Activated CD4-positive, alpha-beta T cell treated with anti-CD3 and anti-CD28 coated beads, Interleukin-2, amount 10 ng/mL, durations not matched to agents 7 days and 5 days (primary cell): ENCODE measurements around the gene TOMM70. TPM values are rescaled to one million over a fixed set of nuclear protein-coding genes. Genes with fewer than 3 reads are reported as not detected.
"Not testable (repeated sequence)": the region's sequence is repeated elsewhere in the genome, so short reads cannot be mapped to it uniquely, and the experiment has no call there.

Source experiments
- CTCF ChIA-PET: fragments of 350-600 bp; sonication (Branson Sonifier 250); formaldehyde crosslinking; loops from one replicate; lab custom pipeline; 2021; ENCODE audit warnings: antibody characterized with exemption; lab: Charles Lee
- POLR2A ChIA-PET: fragments of 350-600 bp; sonication (Branson Sonifier 250); formaldehyde crosslinking; loops from one replicate; lab custom pipeline; 2021; ENCODE audit warnings: antibody characterized with exemption; lab: Charles Lee
- DNase-seq: peaks from one replicate; pipeline ENCODE4 v3.0.0-alpha.2; 2020
- H3K27ac Mint-ChIP-seq: one replicate; pipeline ENCODE4 v1.8.0; 2021; ENCODE audit warnings: mild to moderate bottlenecking, moderate library complexity, mixed read lengths
- H3K27me3 Mint-ChIP-seq: one replicate; pipeline ENCODE4 v1.8.0; 2021; ENCODE audit warnings: mixed read lengths
- H3K36me3 Mint-ChIP-seq: one replicate; pipeline ENCODE4 v1.8.0; 2021; ENCODE audit warnings: low read depth, mixed read lengths
- H3K4me1 Mint-ChIP-seq: one replicate; pipeline ENCODE4 v1.8.0; 2021; ENCODE audit warnings: mixed read lengths
- H3K4me3 Mint-ChIP-seq: one replicate; pipeline ENCODE4 v1.8.0; 2021; ENCODE audit warnings: mild to moderate bottlenecking, moderate library complexity, mixed read lengths
- H3K9me3 Mint-ChIP-seq: one replicate; pipeline ENCODE4 v1.8.0; 2021; ENCODE audit warnings: mixed read lengths
- total RNA-seq, 2 experiments: library from RNA; stranded (reverse); gene quantifications; one replicate each; pipeline ENCODE4 v1.2.3, GENCODE V29; 2021

TOMM70 gene
- total RNA-seq, 2 experiments from 2014 or later = 37.9 to 43.6 TPM

- Mint-ChIP-seq H3K4me3 (no peak overlapping the region), H3K27me3 (no peaks in the 10 kb centered on the region), H3K4me1 (no peaks in the 10 kb centered on the region), H3K27ac (no peak overlapping the region), H3K9me3 (peaks cover 4% of the 10 kb centered on the region), H3K36me3 (peaks cover 59% of the 10 kb centered on the region)
- ChIA-PET POLR2A (no interaction called here), CTCF (interaction anchor here (0.9 to 1.4 kb wide), 3 partner anchors 9 to 20 kb away, joined by 3 to 6 read pairs (median 4); partner anchors contain the start of gene NIT2)
- no peak for DNase-seq
Measured at GRCh38 chr3:100354850-100355249, 46.0 kb downstream of the TOMM70 start.

GRCh38 chr3:100352296-100353231, 48.3 kb downstream of the TOMM70 start:
- no peaks in the 10 kb centered on the region for H3K4me1 Mint-ChIP-seq
- H3K4me3 Mint-ChIP-seq = no peak overlapping the region
- ChIA-PET POLR2A (no interaction called here), CTCF (no interaction called here)
- no peak for DNase-seq
- H3K27me3 Mint-ChIP-seq = no peaks in the 10 kb centered on the region
- peaks cover 61% of the 10 kb centered on the region for H3K36me3 Mint-ChIP-seq
- H3K27ac Mint-ChIP-seq = no peak overlapping the region
- peaks cover 4% of the 10 kb centered on the region for H3K9me3 Mint-ChIP-seq

- POLR2A ChIA-PET, H3K27ac Mint-ChIP-seq, H3K4me1 Mint-ChIP-seq, CTCF ChIA-PET, H3K9me3 Mint-ChIP-seq, DNase-seq, H3K27me3 Mint-ChIP-seq, H3K4me3 Mint-ChIP-seq: not testable (repeated sequence)
- H3K36me3 Mint-ChIP-seq = peaks cover 63% of the 10 kb centered on the region
Measured at GRCh38 chr3:100351770-100352169, 49.1 kb downstream of the TOMM70 start.

- H3K27ac Mint-ChIP-seq = no peak overlapping the region
- peaks cover 73% of the 10 kb centered on the region for H3K36me3 Mint-ChIP-seq
- peaks cover 4% of the 10 kb centered on the region for H3K9me3 Mint-ChIP-seq
- H3K4me3 Mint-ChIP-seq = no peak overlapping the region
- no peaks in the 10 kb centered on the region for H3K27me3 Mint-ChIP-seq
- H3K4me1 Mint-ChIP-seq = peaks cover 12% of the 10 kb centered on the region
- POLR2A ChIA-PET = no interaction called here
- no peak for DNase-seq
- CTCF ChIA-PET = interaction anchor here (0.6 to 1.6 kb wide), 5 partner anchors 10 to 1004 kb away, joined by 3 to 4 read pairs (median 3); no protein-coding TSS in a partner anchor
Measured at GRCh38 chr3:100348727-100349126, 52.2 kb downstream of the TOMM70 start.

GRCh38 chr3:100340527-100340926, 60.4 kb downstream of the TOMM70 start:
- POLR2A ChIA-PET = no interaction called here
- H3K27ac Mint-ChIP-seq = no peak overlapping the region

GRCh38 chr3:100339786-100340185, 61.1 kb downstream of the TOMM70 start:
- H3K4me1 Mint-ChIP-seq = peaks cover 36% of the 10 kb centered on the region
- H3K9me3 Mint-ChIP-seq = no peaks in the 10 kb centered on the region
- no peak overlapping the region for H3K27ac Mint-ChIP-seq
- no peak overlapping the region for H3K4me3 Mint-ChIP-seq
- H3K27me3 Mint-ChIP-seq = no peaks in the 10 kb centered on the region
- POLR2A ChIA-PET = no interaction called here
- no peak for DNase-seq
- H3K36me3 Mint-ChIP-seq = peaks cover 40% of the 10 kb centered on the region
- CTCF ChIA-PET = interaction anchor here (0.5 kb wide), 1 partner anchor 54 kb away, joined by 5 read pairs; no protein-coding TSS in a partner anchor

More at GRCh38 chr3:100340527-100340926, 60.4 kb downstream of the TOMM70 start:
- Mint-ChIP-seq H3K36me3 (peaks cover 44% of the 10 kb centered on the region), H3K4me1 (peaks cover 33% of the 10 kb centered on the region), H3K9me3 (no peaks in the 10 kb centered on the region), H3K4me3 (no peak overlapping the region), H3K27me3 (no peaks in the 10 kb centered on the region)
- CTCF ChIA-PET = interaction anchor here (0.5 kb wide), 1 partner anchor 53 kb away, joined by 5 read pairs; no protein-coding TSS in a partner anchor
- DNase-seq = no peak

GRCh38 chr3:100338911-100339310, 62.0 kb downstream of the TOMM70 start:
- Mint-ChIP-seq H3K27ac (no peak overlapping the region), H3K4me1 (peaks cover 34% of the 10 kb centered on the region), H3K36me3 (peaks cover 33% of the 10 kb centered on the region), H3K9me3 (no peaks in the 10 kb centered on the region), H3K4me3 (no peak overlapping the region), H3K27me3 (no peaks in the 10 kb centered on the region)
- ChIA-PET CTCF (interaction anchor here (0.7 to 2.0 kb wide), 3 partner anchors 8 to 10 kb away, joined by 3 to 5 read pairs (median 3); no protein-coding TSS in a partner anchor), POLR2A (no interaction called here)
- no peak for DNase-seq

- CTCF ChIA-PET = interaction anchor here (2.5 kb wide), 1 partner anchor 19 kb away, joined by 6 read pairs; no protein-coding TSS in a partner anchor
- DNase-seq, H3K9me3 Mint-ChIP-seq, POLR2A ChIA-PET, H3K27me3 Mint-ChIP-seq: not testable (repeated sequence)
- Mint-ChIP-seq H3K27ac (peak overlapping the region; percentile 72), H3K4me3 (peak overlapping the region; percentile 85), H3K4me1 (peaks cover 24% of the 10 kb centered on the region), H3K36me3 (peaks cover 17% of the 10 kb centered on the region)
Measured at GRCh38 chr3:100336229-100336628, 64.7 kb downstream of the TOMM70 start.

GRCh38 chr3:100335434-100335833, 65.5 kb downstream of the TOMM70 start:
- Mint-ChIP-seq H3K4me3 (peak overlapping the region; percentile 85), H3K9me3 (no peaks in the 10 kb centered on the region), H3K27ac (peak overlapping the region; percentile 92), H3K27me3 (no peaks in the 10 kb centered on the region), H3K36me3 (peaks cover 9% of the 10 kb centered on the region), H3K4me1 (peaks cover 24% of the 10 kb centered on the region)
- ChIA-PET POLR2A (no interaction called here), CTCF (interaction anchor here (1.0 to 2.5 kb wide), 3 partner anchors 11 to 20 kb away, joined by 3 to 6 read pairs (median 3); no protein-coding TSS in a partner anchor)
- DNase-seq = peak; percentile 19

GRCh38 chr3:100334488-100335351, 66.2 kb downstream of the TOMM70 start, which contains the start of gene NIT2:
Gene NIT2 (plus strand): TSS chr3:100334757. CDS start chr3:100334792, 35 bp downstream.
- ChIA-PET POLR2A (no interaction called here), CTCF (interaction anchor here (0.6 to 2.5 kb wide), 6 partner anchors 9 to 128 kb away, joined by 3 to 7 read pairs (median 4); no protein-coding TSS in a partner anchor)
- H3K4me3 Mint-ChIP-seq = peak within 1 kb of the TSS; percentile 85
- peak within 1 kb of the TSS; percentile 92 for H3K27ac Mint-ChIP-seq
- peaks cover 9% of the 10 kb centered on the region for H3K36me3 Mint-ChIP-seq
- no peaks in the 10 kb centered on the region for H3K27me3 Mint-ChIP-seq
- H3K9me3 Mint-ChIP-seq = no peaks in the 10 kb centered on the region
- H3K4me1 Mint-ChIP-seq = peaks cover 24% of the 10 kb centered on the region
- DNase-seq = peak; percentile 84

GRCh38 chr3:100333970-100334487, 66.9 kb downstream of the TOMM70 start:
- peak overlapping the region; percentile 84 for H3K27ac Mint-ChIP-seq
- H3K27me3 Mint-ChIP-seq = no peaks in the 10 kb centered on the region
- POLR2A ChIA-PET = interaction anchor here (0.6 kb wide), 1 partner anchor 262 kb away, joined by 7 read pairs; no protein-coding TSS in a partner anchor
- no peaks in the 10 kb centered on the region for H3K9me3 Mint-ChIP-seq
- peak overlapping the region; percentile 76 for H3K4me3 Mint-ChIP-seq
- peaks cover 2% of the 10 kb centered on the region for H3K36me3 Mint-ChIP-seq
- DNase-seq = no peak
- CTCF ChIA-PET = interaction anchor here (0.6 to 2.5 kb wide), 4 partner anchors 9 to 129 kb away, joined by 3 to 7 read pairs (median 6); no protein-coding TSS in a partner anchor
- peaks cover 24% of the 10 kb centered on the region for H3K4me1 Mint-ChIP-seq
